ENCODE measurements around the gene PLVAP.

The PLVAP gene

GRCh38 chr19:17331045-17331558 is 46.0 kb downstream of the PLVAP start:
- Histone ChIP-seq H3K4me3 (ENCODE audit: insufficient read depth, low read length, poor library complexity, severe bottlenecking) (no peak overlapping the region), H3K4me2 (ENCODE audit: low read depth, low read length, poor library complexity, severe bottlenecking) (no peak overlapping the region), H3K9ac (ENCODE audit: low read length) (no peak overlapping the region), H4K20me1 (ENCODE audit: low read depth, low read length) (no peaks in the 10 kb centered on the region), H3K36me3 (ENCODE audit: low read length) (no peaks in the 10 kb centered on the region), H3K27me3 (ENCODE audit: low read length) (no peaks in the 10 kb centered on the region), H2AFZ (ENCODE audit: low read depth, low read length, severe bottlenecking) (no peak overlapping the region), H3K9me2 (replicated peaks; ENCODE audit: insufficient read depth, low read length) (no peaks in the 10 kb centered on the region), H3F3A (ENCODE audit: insufficient read depth) (peaks cover 7% of the 10 kb centered on the region; the same call in 1 of the 2 replicates), H3K9me3 (ENCODE audit: insufficient read depth, low read length) (no peaks in the 10 kb centered on the region), H3K79me2 (ENCODE audit: insufficient read depth, low read length) (no peaks in the 10 kb centered on the region), H3K27ac (ENCODE audit: low read depth, low read length) (no peak overlapping the region)
- TF ChIP-seq EZH2phosphoT487 (conservative IDR thresholded peaks at IDR 0.05; ENCODE audit: low read length) (no peak), CTCF (IDR thresholded peaks at IDR 0.05; ENCODE audit: insufficient read depth, low read length, poor library complexity, severe bottlenecking) (no peak)

GRCh38 chr19:17330262-17331044 is 46.7 kb downstream of the PLVAP start:
- Histone ChIP-seq H3K27me3 (ENCODE audit: low read length) (no peaks in the 10 kb centered on the region), H3K9me3 (ENCODE audit: insufficient read depth, low read length) (no peaks in the 10 kb centered on the region), H3K9me2 (replicated peaks; ENCODE audit: insufficient read depth, low read length) (no peaks in the 10 kb centered on the region), H3K36me3 (ENCODE audit: low read length) (no peaks in the 10 kb centered on the region), H3K27ac (ENCODE audit: low read depth, low read length) (no peak overlapping the region), H2AFZ (ENCODE audit: low read depth, low read length, severe bottlenecking) (no peak overlapping the region), H3K4me3 (ENCODE audit: insufficient read depth, low read length, poor library complexity, severe bottlenecking) (no peak overlapping the region), H3K79me2 (ENCODE audit: insufficient read depth, low read length) (no peaks in the 10 kb centered on the region), H4K20me1 (ENCODE audit: low read depth, low read length) (no peaks in the 10 kb centered on the region), H3K4me2 (ENCODE audit: low read depth, low read length, poor library complexity, severe bottlenecking) (no peak overlapping the region), H3F3A (ENCODE audit: insufficient read depth) (peaks cover 7% of the 10 kb centered on the region; the same call in 1 of the 2 replicates), H3K9ac (ENCODE audit: low read length) (no peak overlapping the region)
- TF ChIP-seq CTCF (IDR thresholded peaks at IDR 0.05; ENCODE audit: insufficient read depth, low read length, poor library complexity, severe bottlenecking) (no peak), EZH2phosphoT487 (conservative IDR thresholded peaks at IDR 0.05; ENCODE audit: low read length) (no peak)

- Histone ChIP-seq H3K79me2 (ENCODE audit: insufficient read depth, low read length) (no peaks in the 10 kb centered on the region), H3K27ac (ENCODE audit: low read depth, low read length) (no peak overlapping the region), H3F3A (ENCODE audit: insufficient read depth) (peaks cover 7% of the 10 kb centered on the region; the same call in 1 of the 2 replicates), H4K20me1 (ENCODE audit: low read depth, low read length) (no peaks in the 10 kb centered on the region), H3K36me3 (ENCODE audit: low read length) (no peaks in the 10 kb centered on the region), H2AFZ (ENCODE audit: low read depth, low read length, severe bottlenecking) (no peak overlapping the region), H3K9ac (ENCODE audit: low read length) (no peak overlapping the region), H3K4me3 (ENCODE audit: insufficient read depth, low read length, poor library complexity, severe bottlenecking) (no peak overlapping the region), H3K9me3 (ENCODE audit: insufficient read depth, low read length) (no peaks in the 10 kb centered on the region), H3K9me2 (replicated peaks; ENCODE audit: insufficient read depth, low read length) (no peaks in the 10 kb centered on the region), H3K4me2 (ENCODE audit: low read depth, low read length, poor library complexity, severe bottlenecking) (no peak overlapping the region), H3K27me3 (ENCODE audit: low read length) (no peaks in the 10 kb centered on the region)
- no peak for TF ChIP-seq EZH2phosphoT487 (conservative IDR thresholded peaks at IDR 0.05; ENCODE audit: low read length)
- no peak for TF ChIP-seq CTCF (IDR thresholded peaks at IDR 0.05; ENCODE audit: insufficient read depth, low read length, poor library complexity, severe bottlenecking)
These were observed 47.5 kb downstream of the PLVAP start for GRCh38 chr19:17329366-17330261.
